Smooth muscle cell of the brain vasculature (primary cell): Measurements from ENCODE around the gene DOHH.

Source experiments
- DNase-seq: peaks from one replicate; pipeline ENCODE4 v3.0.0-alpha.2; 2012; ENCODE audit warnings: low read depth, low spot score

DOHH gene

GRCh38 chr19:3441986-3442329 is 58.5 kb downstream of the DOHH start:
- no peak for DNase-seq

DNA sequence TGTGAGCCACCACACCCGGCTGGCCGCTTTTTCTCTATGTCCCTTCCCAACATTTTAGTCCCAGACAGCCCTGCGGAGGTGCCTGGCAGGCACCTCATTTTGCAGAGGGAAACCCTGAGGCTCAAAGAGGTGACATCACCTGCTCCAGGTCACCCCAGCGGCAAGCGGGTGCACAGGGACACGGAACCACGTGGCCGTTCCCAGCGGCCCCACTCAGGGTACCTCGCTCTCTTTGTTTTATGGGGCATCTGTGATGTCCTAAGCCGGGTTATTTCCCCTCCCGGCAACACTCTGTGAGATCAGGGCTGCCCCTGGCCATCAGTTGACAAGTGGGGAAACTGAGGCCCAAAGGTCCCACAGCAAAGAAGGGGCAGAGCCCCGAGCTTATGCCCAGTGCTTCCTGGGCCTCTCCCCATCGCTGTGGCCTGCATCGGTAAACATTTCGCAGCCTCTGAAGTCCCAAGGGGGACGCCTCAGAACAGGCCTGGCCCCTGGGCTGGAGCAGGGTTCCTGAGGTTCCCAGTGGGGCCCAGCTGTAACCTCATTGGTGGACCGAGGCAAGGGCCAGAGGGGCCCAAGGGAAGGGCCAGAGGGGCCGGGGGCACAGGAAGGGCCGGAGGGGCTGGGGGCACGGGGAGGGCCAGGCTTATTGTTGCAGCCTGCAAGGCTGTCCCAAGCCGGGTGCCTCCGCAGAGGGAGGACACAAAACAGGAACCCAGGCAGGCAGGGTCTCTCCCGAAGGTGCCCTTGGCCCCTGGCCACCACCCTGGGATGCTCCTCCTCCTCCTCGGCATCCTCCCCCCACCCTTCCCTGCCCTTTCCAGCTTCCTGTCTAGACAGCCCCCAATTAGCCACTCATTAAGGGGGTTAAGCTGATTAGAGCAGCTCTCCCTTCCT is 59.1 kb downstream of the DOHH start:
- DNase-seq = no peak
